Motor neuron (in vitro differentiated cells): ENCODE data around the gene MFSD1. TPM values are rescaled to one million over a fixed set of nuclear protein-coding genes. Genes with fewer than 3 reads are reported as not detected.
A peak's percentile ranks its signal among the peaks of the same experiment; 100 is the strongest.

ENCODE experiments used
- ATAC-seq, 8 experiments: fragments of 200-7000 bp; cut with Tn5 transposase; replicated peaks in 6 of 8; 2 replicates each; pipeline ENCODE4 v1.8.0; 2021; ENCODE audit warnings: mild to moderate bottlenecking in 8 of 8, moderate library complexity in 8 of 8
- H3K27ac ChIP-seq, 2 donors: fragments of 250-450 bp; sonication (Bioruptor Pico); 2 replicates each; pipeline ENCODE4 v1.9.0; 2021; ENCODE audit warnings: antibody characterized with exemption in 2 of 2, mild to moderate bottlenecking in 2 of 2, moderate library complexity in 1 of 2
- H3K4me1 ChIP-seq, 2 donors: fragments of 250-450 bp; sonication (Bioruptor Pico); replicated peaks in 1 of 2; 2 replicates each; pipeline ENCODE4 v1.6.1; 2021; ENCODE audit warnings: antibody characterized with exemption in 2 of 2, mild to moderate bottlenecking in 2 of 2, moderate library complexity in 1 of 2
- H3K4me3 ChIP-seq, 5 donors: fragments of 250-450 bp; sonication (Bioruptor Pico); 2 replicates each; pipeline ENCODE4 v1.9.0; 2021; ENCODE audit warnings: antibody characterized with exemption in 5 of 5, mild to moderate bottlenecking in 5 of 5, moderate library complexity in 4 of 5
- WGBS, 10 experiments: fragments of 450-650 bp; shearing (Covaris generic); methylation state at CpG; one replicate each; pipeline ENCODE4 v1.0.0; 2022; 5-methylcytosine and 5-hydroxymethylcytosine counted together
- in situ Hi-C, 9 experiments: fragments of 400-800 bp; cut with MboI; loops; one replicate each; pipeline ENCODE4 v1.15.0; 2021; ENCODE audit warnings: low sequenced_read_pairs in 9 of 9, low pct_unique_long_range_greater_than_20kb in 2 of 9; ENCODE audit not compliant: unreplicated experiment in 9 of 9
- total RNA-seq, 8 experiments: library from RNA; unstranded; fragments of 300-600 nt; gene quantifications; 2 replicates each; pipeline versions ENCODE4 v1.2.3 to v1.2.4, GENCODE V29; 2022

The MFSD1 gene
- total RNA-seq, 8 experiments from 2014 or later: 10.1 to 70.1 (median 22.9) TPM

GRCh38 chr3:158802409-158803268 is 785 bp downstream of the MFSD1 start:
- ATAC-seq: peak in 7 of 8 experiments; percentile 10 to 38 (median 22)
- H3K4me3 ChIP-seq: peak overlapping the region; percentile 63 to 99 (median 82)
- 30 to 92% (median 46%) methylated on average over 2 to 24 of the region's 25 CpGs for WGBS, 10 experiments
- in situ Hi-C loops: no loop called here
- H3K27ac ChIP-seq: peak overlapping the region in 1 of 2 donors; percentile 75
- peaks cover 11 to 17% of the 10 kb centered on the region in 2 donors for H3K4me1 ChIP-seq

DNA sequence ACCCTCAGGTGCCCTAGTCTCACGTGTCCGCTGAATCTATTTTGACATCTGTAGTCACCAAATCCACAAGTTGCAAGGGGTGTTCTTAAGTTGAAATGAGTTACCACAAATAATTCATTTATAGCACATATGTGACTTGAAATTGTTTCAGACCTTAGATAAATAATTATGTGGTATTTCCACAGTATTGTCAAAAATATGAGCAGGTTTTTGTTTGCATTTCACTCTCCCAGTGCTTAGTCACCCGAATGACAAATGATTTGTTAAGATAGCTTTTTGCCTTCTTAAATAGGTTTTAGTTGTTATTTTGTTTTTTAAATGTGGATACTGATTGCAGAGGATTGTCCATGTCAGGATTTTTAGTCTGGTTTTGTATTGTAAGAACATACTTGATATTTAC is 2.6 kb downstream of the MFSD1 start:
- H3K4me3 ChIP-seq: no peak overlapping the region
- ATAC-seq: no peak
- in situ Hi-C loops: no loop called here
- 40 to 93% (median 80%) methylated on average over 1 to 3 of the region's 3 CpGs; no CpG with 5 or more reads in 2 of the 10 experiments for WGBS, 10 experiments
- no peak overlapping the region for H3K27ac ChIP-seq
- H3K4me1 ChIP-seq: peaks cover 11 to 17% of the 10 kb centered on the region in 2 donors

- Histone ChIP-seq H3K4me3 (no peak overlapping the region), H3K4me1 (no peaks in the 10 kb centered on the region), H3K27ac (no peak overlapping the region)
- 95 to 100% methylated on average over 2 to 3 of the region's 3 CpGs; no CpG with 5 or more reads in 8 of the 10 experiments for WGBS, 10 experiments
- no peak for ATAC-seq
- in situ Hi-C loops: no loop called here
Measured at GRCh38 chr3:158808697-158809096, 6.8 kb downstream of the MFSD1 start.

GRCh38 chr3:158809642-158810041 is 7.8 kb downstream of the MFSD1 start:
- ATAC-seq: no peak
- H3K27ac ChIP-seq: no peak overlapping the region
- no peaks in the 10 kb centered on the region for H3K4me1 ChIP-seq
- no peak overlapping the region for H3K4me3 ChIP-seq
- 73 to 100% (median 100%) methylated on average over 2 to 4 of the region's 4 CpGs; no CpG with 5 or more reads in 2 of the 10 experiments for WGBS, 10 experiments
- in situ Hi-C loops: no loop called here

- WGBS, 10 experiments: 68 to 100% (median 89%) methylated on average over 3 to 8 of the region's 8 CpGs
- in situ Hi-C loops: no loop called here
- Histone ChIP-seq H3K4me1 (no peaks in the 10 kb centered on the region), H3K4me3 (no peak overlapping the region), H3K27ac (no peak overlapping the region)
- ATAC-seq: no peak
Measured at GRCh38 chr3:158810823-158811724, 9.2 kb downstream of the MFSD1 start.

GRCh38 chr3:158819282-158819681 is 17.4 kb downstream of the MFSD1 start:
- Histone ChIP-seq H3K4me1 (no peaks in the 10 kb centered on the region), H3K4me3 (no peak overlapping the region), H3K27ac (no peak overlapping the region)
- in situ Hi-C loops: no loop called here
- ATAC-seq: no peak
- WGBS, 10 experiments: 50 to 93% (median 74%) methylated on average over 1 to 3 of the region's 3 CpGs

DNA sequence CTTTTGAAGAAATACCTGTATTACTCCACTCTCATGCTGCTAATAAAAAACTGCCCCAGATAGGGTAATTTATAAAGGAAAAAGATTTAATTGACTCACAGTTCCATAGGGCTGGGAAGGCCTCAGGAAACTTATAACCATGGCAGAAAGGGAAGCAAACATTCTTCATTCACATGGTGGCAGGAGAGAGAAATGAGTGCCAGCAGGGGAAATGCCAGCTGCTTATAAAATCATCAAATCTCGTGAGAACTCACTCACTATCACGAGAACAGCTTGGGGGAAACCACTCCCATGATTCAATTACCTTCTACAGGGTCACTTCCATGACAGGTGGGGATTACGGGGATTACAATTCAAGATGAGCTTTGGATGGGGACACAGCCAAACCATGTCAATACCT is 18.7 kb downstream of the MFSD1 start:
- WGBS, 10 experiments: 79 to 100% (median 90%) methylated on average over 1 to 3 of the region's 3 CpGs; no CpG with 5 or more reads in 2 of the 10 experiments
- in situ Hi-C loops: no loop called here
- Histone ChIP-seq H3K4me3 (no peak overlapping the region), H3K27ac (no peak overlapping the region), H3K4me1 (no peaks in the 10 kb centered on the region)
- no peak for ATAC-seq

- no peak for ATAC-seq
- Histone ChIP-seq H3K4me3 (no peak overlapping the region), H3K4me1 (no peaks in the 10 kb centered on the region), H3K27ac (no peak overlapping the region)
- in situ Hi-C loops: no loop called here
- WGBS, 10 experiments: 90 to 96% (median 94%) methylated on average over 2 to 5 of the region's 5 CpGs; no CpG with 5 or more reads in 4 of the 10 experiments
Measured at GRCh38 chr3:158821847-158822246, 20.0 kb downstream of the MFSD1 start.

- Histone ChIP-seq H3K27ac (no peak overlapping the region), H3K4me1 (no peaks in the 10 kb centered on the region), H3K4me3 (no peak overlapping the region)
- ATAC-seq: no peak
- in situ Hi-C loops: no loop called here
- WGBS, 10 experiments: 89 to 100% (median 100%) methylated on average over 2 to 4 of the region's 4 CpGs; no CpG with 5 or more reads in 2 of the 10 experiments
Measured at GRCh38 chr3:158823426-158823825, 21.6 kb downstream of the MFSD1 start.

- Histone ChIP-seq H3K4me3 (no peak overlapping the region), H3K27ac (no peak overlapping the region), H3K4me1 (no peaks in the 10 kb centered on the region)
- WGBS, 10 experiments: 50 to 100% (median 90%) methylated on average over 1 to 3 of the region's 3 CpGs; no CpG with 5 or more reads in 2 of the 10 experiments
- in situ Hi-C loops: loop anchor here in 4 of 9 experiments (25.0 kb wide), 2 partner anchors 435 to 985 kb away; no protein-coding TSS in a partner anchor
- ATAC-seq: no peak
Measured at GRCh38 chr3:158827773-158828172, 25.9 kb downstream of the MFSD1 start.

- WGBS, 10 experiments: 33 to 100% (median 100%) methylated on average over 1 to 4 of the region's 4 CpGs; no CpG with 5 or more reads in 4 of the 10 experiments
- in situ Hi-C loops: loop anchor here in 4 of 9 experiments (25.0 kb wide), 2 partner anchors 432 to 982 kb away; no protein-coding TSS in a partner anchor
- Histone ChIP-seq H3K27ac (no peak overlapping the region), H3K4me3 (no peak overlapping the region), H3K4me1 (no peaks in the 10 kb centered on the region)
- no peak for ATAC-seq
Measured at GRCh38 chr3:158830391-158830790, 28.5 kb downstream of the MFSD1 start.

- no peak overlapping the region for H3K4me3 ChIP-seq
- no peak for ATAC-seq
- no peaks in the 10 kb centered on the region for H3K4me1 ChIP-seq
- H3K27ac ChIP-seq: no peak overlapping the region
- 0 to 100% (median 61%) methylated on average over 1 to 2 of the region's 2 CpGs; no CpG with 5 or more reads in 2 of the 10 experiments for WGBS, 10 experiments
- in situ Hi-C loops: loop anchor here in 4 of 9 experiments (25.0 kb wide), 2 partner anchors 430 to 980 kb away; no protein-coding TSS in a partner anchor
Measured at GRCh38 chr3:158831861-158832260, 30.0 kb downstream of the MFSD1 start.

DNA sequence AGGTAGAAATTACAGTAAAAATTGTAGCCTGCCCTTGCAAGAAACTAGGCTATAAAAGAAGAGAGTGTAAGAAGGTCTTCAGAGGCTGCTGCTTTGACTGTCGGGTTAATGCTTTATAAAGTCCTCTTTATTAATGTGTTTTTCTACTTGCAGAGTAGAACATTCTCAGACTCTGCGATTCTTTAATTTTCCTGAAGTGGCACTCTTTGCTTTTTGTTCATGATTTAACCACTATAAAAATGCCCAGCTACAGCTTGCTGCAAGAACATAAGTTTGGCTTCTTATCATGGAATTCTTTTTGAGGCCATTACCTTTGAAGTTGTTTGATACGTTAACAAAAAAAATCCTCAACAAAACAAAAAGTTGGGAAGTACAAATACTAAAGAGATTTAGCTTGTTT is 33.8 kb downstream of the MFSD1 start:
- WGBS, 10 experiments: 30 to 100% (median 78%) methylated on average over 1 to 3 of the region's 3 CpGs
- ATAC-seq: no peak
- no peak overlapping the region for H3K4me3 ChIP-seq
- in situ Hi-C loops: loop anchor here in 4 of 9 experiments (25.0 kb wide), 2 partner anchors 427 to 977 kb away; no protein-coding TSS in a partner anchor
- H3K4me1 ChIP-seq: no peaks in the 10 kb centered on the region
- no peak overlapping the region for H3K27ac ChIP-seq
